WTC11 (cell line): ENCODE data around the gene EXOC4. TPM values are rescaled to one million over a fixed set of nuclear protein-coding genes. Genes with fewer than 3 reads are reported as not detected.

Source experiments
- ATAC-seq: fragments of 200-7000 bp; cut with Tn5 transposase; 2 replicates; pipeline ENCODE4 v1.10.0; 2021; ENCODE audit warnings: mild to moderate bottlenecking, moderate library complexity
- CTCF ChIA-PET: fragments of 300-600 bp; sonication (Branson Sonifier 250); formaldehyde crosslinking; loops from one replicate; lab custom pipeline; 2021; ENCODE audit warnings: antibody characterized with exemption; lab: Charles Lee
- POLR2A ChIA-PET: fragments of 350-600 bp; sonication (Branson Sonifier 250); formaldehyde crosslinking; loops from one replicate; lab custom pipeline; 2021; ENCODE audit warnings: antibody characterized with exemption; lab: Charles Lee
- DNase-seq: peaks from one replicate; pipeline ENCODE4 v3.0.0; 2021; ENCODE audit warnings: low spot score
- H3K27ac Mint-ChIP-seq: 2 replicates; pipeline ENCODE4 v1.8.0; 2021; ENCODE audit warnings: mixed read lengths
- H3K27me3 Mint-ChIP-seq: 2 replicates; pipeline ENCODE4 v1.8.0; 2021; ENCODE audit warnings: low read depth, mild to moderate bottlenecking, moderate library complexity, mixed read lengths
- H3K36me3 Mint-ChIP-seq: 2 replicates; pipeline ENCODE4 v1.8.0; 2021; ENCODE audit warnings: mixed read lengths
- H3K4me1 Mint-ChIP-seq: 2 replicates; pipeline ENCODE4 v1.8.0; 2022; ENCODE audit warnings: mixed read lengths
- H3K4me3 Mint-ChIP-seq: 2 replicates; pipeline ENCODE4 v1.8.0; 2021; ENCODE audit warnings: mild to moderate bottlenecking, moderate library complexity, mixed read lengths
- H3K9me3 Mint-ChIP-seq: 2 replicates; pipeline ENCODE4 v1.8.0; 2021; ENCODE audit warnings: mixed read lengths
- AFF4 ChIP-seq: sonication (generic); formaldehyde crosslinking; IDR thresholded peaks from 2 replicates; pipeline ENCODE4 v1.8.1; 2023; ENCODE audit warnings: mild to moderate bottlenecking, missing genetic modification reagents, borderline replicate concordance
- ARID4B ChIP-seq: sonication (generic); formaldehyde crosslinking; IDR thresholded peaks from 2 replicates; pipeline ENCODE4 v1.8.0; 2023; ENCODE audit warnings: missing genetic modification reagents, mild to moderate bottlenecking, borderline replicate concordance
- ATF1 ChIP-seq: sonication (generic); formaldehyde crosslinking; IDR thresholded peaks from 2 replicates; pipeline ENCODE4 v1.8.1; 2023; ENCODE audit warnings: mild to moderate bottlenecking, moderate library complexity, missing genetic modification reagents
- ATF2 ChIP-seq: sonication (generic); formaldehyde crosslinking; IDR thresholded peaks from 2 replicates; pipeline ENCODE4 v1.8.1; 2022; ENCODE audit warnings: low read depth, missing genetic modification reagents, borderline replicate concordance
- ATF6 ChIP-seq: sonication (generic); formaldehyde crosslinking; IDR thresholded peaks from 2 replicates; pipeline ENCODE4 v1.8.1; 2023; ENCODE audit warnings: mild to moderate bottlenecking, missing genetic modification reagents
- E2F1 ChIP-seq: sonication (generic); formaldehyde crosslinking; IDR thresholded peaks from 2 replicates; pipeline ENCODE4 v1.8.0; 2022; ENCODE audit warnings: mild to moderate bottlenecking, missing genetic modification reagents
- EMX1 ChIP-seq: fragments of 250-450 bp; sonication (Bioruptor Pico); IDR thresholded peaks from 2 replicates; pipeline ENCODE4 v1.8.0; 2021; ENCODE audit warnings: mild to moderate bottlenecking
- KAT7 ChIP-seq: sonication (generic); formaldehyde crosslinking; IDR thresholded peaks from 2 replicates; pipeline ENCODE4 v1.8.1; 2023; ENCODE audit warnings: missing genetic modification reagents, mild to moderate bottlenecking, borderline replicate concordance
- MAX ChIP-seq: sonication (generic); formaldehyde crosslinking; IDR thresholded peaks from 2 replicates; pipeline ENCODE4 v1.8.0; 2022; ENCODE audit warnings: mild to moderate bottlenecking, missing genetic modification reagents
- PREB ChIP-seq: sonication (generic); formaldehyde crosslinking; IDR thresholded peaks from 2 replicates; pipeline ENCODE4 v1.8.1; 2022; ENCODE audit warnings: mild to moderate bottlenecking, missing genetic modification reagents, moderate library complexity, borderline replicate concordance
- RORB ChIP-seq: fragments of 250-450 bp; sonication (Bioruptor Pico); IDR thresholded peaks from 2 replicates; pipeline ENCODE4 v1.9.0; 2021; ENCODE audit warnings: mild to moderate bottlenecking
- SMAD4 ChIP-seq: sonication (generic); formaldehyde crosslinking; IDR thresholded peaks from 2 replicates; pipeline ENCODE4 v1.8.0; 2022; ENCODE audit warnings: mild to moderate bottlenecking, missing genetic modification reagents
- TEAD4 ChIP-seq: sonication (generic); formaldehyde crosslinking; IDR thresholded peaks from 2 replicates; pipeline ENCODE4 v1.8.0; 2022; ENCODE audit warnings: mild to moderate bottlenecking, missing genetic modification reagents
- ZNF219 ChIP-seq: sonication (generic); formaldehyde crosslinking; IDR thresholded peaks from 2 replicates; pipeline ENCODE4 v1.8.0; 2023; ENCODE audit warnings: missing genetic modification reagents, mild to moderate bottlenecking, borderline replicate concordance
- ZNF281 ChIP-seq: sonication (generic); formaldehyde crosslinking; IDR thresholded peaks from 2 replicates; pipeline ENCODE4 v1.8.0; 2023; ENCODE audit warnings: mild to moderate bottlenecking, missing genetic modification reagents
- ZNF423 ChIP-seq: fragments of 250-450 bp; sonication (Bioruptor Pico); IDR thresholded peaks from 2 replicates; pipeline ENCODE4 v2.1.2; 2022; ENCODE audit warnings: mild to moderate bottlenecking, moderate library complexity
- total RNA-seq: library from RNA; stranded (reverse); gene quantifications from 3 replicates; pipeline ENCODE4 v1.2.3, GENCODE V29; 2021

The EXOC4 gene
- total RNA-seq, 1 experiment from 2014 or later, result 62.0 TPM

- H3K4me1 Mint-ChIP-seq, result no peaks in the 10 kb centered on the region
- ATAC-seq, result no peak
- TF ChIP-seq ARID4B (CRISPR knock-in tag) (no peak), KAT7 (CRISPR knock-in tag) (no peak), ATF1 (CRISPR knock-in tag) (no peak), ZNF423 (no peak), AFF4 (no peak), ZNF219 (CRISPR knock-in tag) (no peak)
- TF ChIP-seq, all 79 proteins: peak for 0
These were observed 228.8 kb downstream of the EXOC4 start for GRCh38 chr7:133481676-133482075.

GRCh38 chr7:133482599-133482998 lies 229.7 kb downstream of the EXOC4 start:
- Mint-ChIP-seq H3K9me3 (no peaks in the 10 kb centered on the region), H3K27ac (peak overlapping the region; percentile 6; the same call in 1 of the 2 replicates), H3K4me1 (no peaks in the 10 kb centered on the region), H3K36me3 (no peaks in the 10 kb centered on the region), H3K27me3 (no peaks in the 10 kb centered on the region), H3K4me3 (no peak overlapping the region)
- CTCF ChIA-PET, result no interaction called here
- no peak for DNase-seq
- POLR2A ChIA-PET, result interaction anchor here (0.5 kb wide), 1 partner anchor 1622 kb away, joined by 3 read pairs; no protein-coding TSS in a partner anchor
- no peak for ATAC-seq
- no peak for TF ChIP-seq ATF2 (CRISPR knock-in tag)
- no peak for TF ChIP-seq ZNF281 (CRISPR knock-in tag)
- no peak for TF ChIP-seq EMX1
- TF ChIP-seq RORB, result no peak
- TF ChIP-seq ZNF219 (CRISPR knock-in tag), result no peak
- no peak for TF ChIP-seq E2F1
- no peak for TF ChIP-seq SMAD4 (CRISPR knock-in tag)
- no peak for TF ChIP-seq TEAD4 (CRISPR knock-in tag)
- TF ChIP-seq MAX (CRISPR knock-in tag), result no peak
- no peak for TF ChIP-seq PREB (CRISPR knock-in tag)
- no peak for TF ChIP-seq ATF6 (CRISPR knock-in tag)

More at GRCh38 chr7:133481676-133482075, 228.8 kb downstream of the EXOC4 start:
- Mint-ChIP-seq H3K27me3 (no peaks in the 10 kb centered on the region), H3K9me3 (no peaks in the 10 kb centered on the region), H3K36me3 (no peaks in the 10 kb centered on the region), H3K27ac (no peak overlapping the region), H3K4me3 (no peak overlapping the region)
- POLR2A ChIA-PET, result no interaction called here
- DNase-seq, result no peak
- CTCF ChIA-PET, result no interaction called here
